Measurements from ENCODE around the gene C2orf49.

GRCh38 chr2:105397025-105397722 lies 59.8 kb downstream of the C2orf49 start:
- no peak for TF ChIP-seq CTCF (IDR thresholded peaks at IDR 0.05; ENCODE audit: insufficient read depth, low read depth, low read length)
- no peak for TF ChIP-seq EZH2 (IDR thresholded peaks at IDR 0.05; ENCODE audit: insufficient read depth, low read length)
